KMS-11 (cell line): ENCODE measurements around the gene MICA.

Experiments used
- H2AFZ ChIP-seq: fragments of 200-600 bp; sonication (generic); 2 replicates; pipeline ENCODE4 v1.6.1; 2016; ENCODE audit warnings: antibody characterized with exemption, mixed run types, low read depth
- H3K27ac ChIP-seq: fragments of 200-600 bp; sonication (generic); 2 replicates; pipeline ENCODE4 v1.6.1; 2016; ENCODE audit warnings: mild to moderate bottlenecking, mixed run types
- H3K27me3 ChIP-seq: fragments of 200-600 bp; sonication (generic); 2 replicates; pipeline ENCODE4 v1.6.1; 2017; ENCODE audit warnings: mild to moderate bottlenecking, low read depth, mixed run types, moderate library complexity; ENCODE audit not compliant: insufficient read depth
- H3K36me3 ChIP-seq: fragments of 200-600 bp; sonication (generic); 2 replicates; pipeline ENCODE4 v1.6.1; 2017; ENCODE audit warnings: mild to moderate bottlenecking, mixed run types; ENCODE audit not compliant: insufficient read depth
- H3K4me1 ChIP-seq: fragments of 200-600 bp; sonication (generic); 2 replicates; pipeline ENCODE4 v1.6.1; 2016; ENCODE audit warnings: mild to moderate bottlenecking, low read depth, mixed run types; ENCODE audit not compliant: poor library complexity, severe bottlenecking
- H3K4me2 ChIP-seq: fragments of 200-600 bp; sonication (generic); 2 replicates; pipeline ENCODE4 v1.7.0; 2016; ENCODE audit warnings: mild to moderate bottlenecking, mixed run types
- H3K4me3 ChIP-seq: fragments of 200-600 bp; sonication (generic); IDR thresholded peaks from 2 replicates; pipeline ENCODE4 v1.6.1; 2017; ENCODE audit warnings: low read depth, low read length, mixed read lengths; ENCODE audit not compliant: insufficient read depth
- H3K79me2 ChIP-seq: fragments of 200-600 bp; sonication (generic); 2 replicates; pipeline ENCODE4 v1.6.1; 2016; ENCODE audit warnings: low read depth, mixed run types; ENCODE audit not compliant: insufficient read depth
- H3K9ac ChIP-seq: fragments of 200-600 bp; sonication (generic); 2 replicates; pipeline ENCODE4 v1.6.1; 2016; ENCODE audit warnings: mild to moderate bottlenecking, mixed run types
- H4K20me1 ChIP-seq: fragments of 200-600 bp; sonication (generic); 2 replicates; pipeline ENCODE4 v1.6.1; 2016; ENCODE audit warnings: mild to moderate bottlenecking, mixed run types; ENCODE audit not compliant: insufficient read depth
- CTCF ChIP-seq: fragments of 200-600 bp; sonication (generic); conservative IDR thresholded peaks from 2 replicates; pipeline ENCODE4 v1.6.1; 2017; ENCODE audit warnings: low read depth, mild to moderate bottlenecking, antibody characterized with exemption, low read length, moderate library complexity, mixed read lengths

MICA gene

GRCh38 chr6:31403283-31404060 is at the start of gene MICA:
TSS of gene MICA (plus strand) at chr6:31403595. CDS start at chr6:31403633, 38 bp downstream.
- peaks cover 14% of the 10 kb centered on the region for H3K79me2 ChIP-seq
- TF ChIP-seq CTCF, result no peak

GRCh38 chr6:31354158-31354863 is 49.1 kb upstream of the MICA start:
- no peaks in the 10 kb centered on the region for H3K27me3 ChIP-seq
- H3K4me2 ChIP-seq, result no peak overlapping the region
- no peaks in the 10 kb centered on the region for H3K36me3 ChIP-seq
- no peak for TF ChIP-seq CTCF
- H3K27ac ChIP-seq, result no peak overlapping the region
- H3K4me3 ChIP-seq, result no peak overlapping the region
- no peak overlapping the region for H3K9ac ChIP-seq
- H3K79me2 ChIP-seq, result no peaks in the 10 kb centered on the region
- H2AFZ ChIP-seq, result no peak overlapping the region
- H4K20me1 ChIP-seq, result no peaks in the 10 kb centered on the region
- peaks cover 14% of the 10 kb centered on the region for H3K4me1 ChIP-seq

More at GRCh38 chr6:31403283-31404060, at the start of gene MICA:
- Histone ChIP-seq H4K20me1 (no peaks in the 10 kb centered on the region), H3K36me3 (no peaks in the 10 kb centered on the region), H3K9ac (no peak within 1 kb of the TSS), H3K27ac (no peak within 1 kb of the TSS), H3K27me3 (no peaks in the 10 kb centered on the region), H3K4me2 (peak within 1 kb of the TSS; percentile 54), H3K4me1 (peaks cover 30% of the 10 kb centered on the region), H3K4me3 (no peak within 1 kb of the TSS), H2AFZ (peak within 1 kb of the TSS; percentile 44; the same call in 1 of the 2 replicates)

GRCh38 chr6:31354864-31355582 is 48.4 kb upstream of the MICA start:
- Histone ChIP-seq H3K27ac (no peak overlapping the region), H3K4me1 (peaks cover 14% of the 10 kb centered on the region), H3K36me3 (no peaks in the 10 kb centered on the region), H3K4me2 (no peak overlapping the region), H3K27me3 (no peaks in the 10 kb centered on the region), H4K20me1 (no peaks in the 10 kb centered on the region), H3K79me2 (no peaks in the 10 kb centered on the region), H2AFZ (no peak overlapping the region), H3K4me3 (no peak overlapping the region), H3K9ac (no peak overlapping the region)
- no peak for TF ChIP-seq CTCF

- H3K9ac ChIP-seq, result no peak overlapping the region
- no peaks in the 10 kb centered on the region for H3K36me3 ChIP-seq
- H3K4me3 ChIP-seq, result no peak overlapping the region
- H3K4me1 ChIP-seq, result peaks cover 14% of the 10 kb centered on the region
- no peak for TF ChIP-seq CTCF
- H2AFZ ChIP-seq, result no peak overlapping the region
- H3K27me3 ChIP-seq, result no peaks in the 10 kb centered on the region
- no peak overlapping the region; the same call in 1 of the 2 replicates for H3K4me2 ChIP-seq
- no peaks in the 10 kb centered on the region for H3K79me2 ChIP-seq
- no peak overlapping the region for H3K27ac ChIP-seq
- no peaks in the 10 kb centered on the region for H4K20me1 ChIP-seq
Observed at GRCh38 chr6:31355583-31355948, 47.8 kb upstream of the MICA start.
